C4-2B (cell line): Measurements from ENCODE around the gene ARHGAP10.

ENCODE experiments used
- ZFX ChIP-seq: fragments of 450-650 bp; IDR thresholded peaks from 2 replicates; pipeline ENCODE4 v1.6.1; 2017
- TF ChIP-seq, protein P1 (sequence below): fragments of 450-650 bp; conservative IDR thresholded peaks from 2 replicates; pipeline ENCODE4 v1.5.1; 2017; ENCODE audit warnings: mild to moderate bottlenecking

DNA sequence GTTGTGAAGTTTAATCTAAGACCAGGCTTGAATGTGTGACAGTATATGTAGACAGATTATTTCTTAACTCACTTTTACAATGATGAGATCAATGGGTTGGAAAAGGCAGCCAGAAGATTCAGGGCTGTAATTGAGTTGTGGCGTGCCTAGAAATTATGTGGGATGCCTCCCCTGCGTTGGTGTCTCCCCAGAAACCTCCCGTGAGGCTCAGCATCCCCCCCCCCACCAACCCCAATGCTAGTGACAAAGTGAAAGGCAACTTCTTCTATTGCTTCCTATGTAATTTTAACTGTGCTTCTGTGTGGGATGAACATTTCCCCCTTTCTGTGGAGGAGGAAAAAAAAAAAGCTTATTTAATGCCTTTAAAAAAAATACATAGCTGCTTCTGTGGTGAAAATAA lies 297.9 kb downstream of the ARHGAP10 start:
- TF ChIP-seq, protein P1, sequence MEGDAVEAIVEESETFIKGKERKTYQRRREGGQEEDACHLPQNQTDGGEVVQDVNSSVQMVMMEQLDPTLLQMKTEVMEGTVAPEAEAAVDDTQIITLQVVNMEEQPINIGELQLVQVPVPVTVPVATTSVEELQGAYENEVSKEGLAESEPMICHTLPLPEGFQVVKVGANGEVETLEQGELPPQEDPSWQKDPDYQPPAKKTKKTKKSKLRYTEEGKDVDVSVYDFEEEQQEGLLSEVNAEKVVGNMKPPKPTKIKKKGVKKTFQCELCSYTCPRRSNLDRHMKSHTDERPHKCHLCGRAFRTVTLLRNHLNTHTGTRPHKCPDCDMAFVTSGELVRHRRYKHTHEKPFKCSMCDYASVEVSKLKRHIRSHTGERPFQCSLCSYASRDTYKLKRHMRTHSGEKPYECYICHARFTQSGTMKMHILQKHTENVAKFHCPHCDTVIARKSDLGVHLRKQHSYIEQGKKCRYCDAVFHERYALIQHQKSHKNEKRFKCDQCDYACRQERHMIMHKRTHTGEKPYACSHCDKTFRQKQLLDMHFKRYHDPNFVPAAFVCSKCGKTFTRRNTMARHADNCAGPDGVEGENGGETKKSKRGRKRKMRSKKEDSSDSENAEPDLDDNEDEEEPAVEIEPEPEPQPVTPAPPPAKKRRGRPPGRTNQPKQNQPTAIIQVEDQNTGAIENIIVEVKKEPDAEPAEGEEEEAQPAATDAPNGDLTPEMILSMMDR, result no peak
- TF ChIP-seq ZFX, result no peak
